Liver (tissue), 9 donors: Measurements from ENCODE around the gene MMEL1. TPM values are rescaled to one million over a fixed set of nuclear protein-coding genes. Genes with fewer than 3 reads are reported as not detected.

Source experiments
- DNase-seq: peaks from one replicate; pipeline ENCODE4 v3.0.0-alpha.2; 2017; ENCODE audit warnings: low spot score
- H3K27ac ChIP-seq, 2 donors: one replicate each; pipeline ENCODE4 v1.7.0; 2013; ENCODE audit warnings: inconsistent platforms in 2 of 2, low read length in 2 of 2, control low read depth in 1 of 2, low read depth in 1 of 2, mild to moderate bottlenecking in 1 of 2
- H3K27me3 ChIP-seq, 4 donors: one replicate each; pipeline versions ENCODE4 v1.6.1 to v1.7.0; 2013; ENCODE audit warnings: low read length in 3 of 4, inconsistent platforms in 1 of 4, mild to moderate bottlenecking in 1 of 4, moderate library complexity in 1 of 4; ENCODE audit not compliant: control insufficient read depth in 4 of 4, insufficient read depth in 4 of 4
- H3K36me3 ChIP-seq, 4 donors: one replicate each; pipeline versions ENCODE4 v1.6.1 to v1.7.0; 2013; ENCODE audit warnings: low read length in 3 of 4, mild to moderate bottlenecking in 3 of 4, low read depth in 1 of 4, moderate library complexity in 1 of 4; ENCODE audit not compliant: control insufficient read depth in 4 of 4, insufficient read depth in 3 of 4
- H3K4me1 ChIP-seq, 4 donors: one replicate each; pipeline versions ENCODE4 v1.6.1 to v1.7.0; 2013; ENCODE audit warnings: low read length in 3 of 4, mild to moderate bottlenecking in 3 of 4, moderate library complexity in 1 of 4; ENCODE audit not compliant: control insufficient read depth in 4 of 4, insufficient read depth in 4 of 4
- H3K4me3 ChIP-seq, 3 donors: one replicate each; pipeline versions ENCODE4 v1.6.1 to v1.7.0; 2013; ENCODE audit warnings: low read length in 3 of 3, control low read depth in 1 of 3, low read depth in 1 of 3, mild to moderate bottlenecking in 1 of 3
- H3K9ac ChIP-seq, 2 donors: one replicate each; pipeline ENCODE4 v1.7.0; 2013; ENCODE audit warnings: low read length in 2 of 2, mild to moderate bottlenecking in 2 of 2, moderate library complexity in 2 of 2, control low read depth in 1 of 2, low read depth in 1 of 2
- H3K9me3 ChIP-seq, 4 donors: one replicate each; pipeline versions ENCODE4 v1.6.1 to v1.7.0; 2013; ENCODE audit warnings: low read length in 3 of 4; ENCODE audit not compliant: control insufficient read depth in 4 of 4
- ATF3 ChIP-seq: IDR thresholded peaks from 2 replicates; pipeline ENCODE4 v1.6.1; 2016; ENCODE audit warnings: antibody characterized with exemption
- CTCF ChIP-seq: fragments of 150-350 bp; IDR thresholded peaks from 2 replicates; pipeline ENCODE4 v1.5.1; 2017; ENCODE audit warnings: improper control_type of control experiment, low read depth, low read length; ENCODE audit not compliant: missing input control
- EGR1 ChIP-seq, 2 donors: IDR thresholded peaks; 2 replicates each; pipeline ENCODE4 v1.6.1; 2016 to 2018; ENCODE audit warnings: antibody characterized with exemption in 2 of 2, low read depth in 2 of 2
- FOXA2 ChIP-seq: IDR thresholded peaks from 2 replicates; pipeline ENCODE4 v1.6.1; 2016; ENCODE audit warnings: antibody characterized with exemption
- GABPA ChIP-seq, 2 donors: IDR thresholded peaks in 1 of 2; conservative IDR thresholded peaks in 1 of 2; 2 replicates each; pipeline ENCODE4 v1.6.1; 2016; ENCODE audit warnings: antibody characterized with exemption in 2 of 2, mild to moderate bottlenecking in 1 of 2, moderate library complexity in 1 of 2
- HNF4A ChIP-seq, 2 donors: conservative IDR thresholded peaks; 2 replicates each; pipeline ENCODE4 v1.6.1; 2016; ENCODE audit warnings: antibody characterized with exemption in 2 of 2, mild to moderate bottlenecking in 2 of 2
- HNF4G ChIP-seq: IDR thresholded peaks from 2 replicates; pipeline ENCODE4 v1.6.1; 2016; ENCODE audit warnings: antibody characterized with exemption
- JUND ChIP-seq, 2 donors: IDR thresholded peaks; 2 replicates each; pipeline ENCODE4 v1.6.1; 2016; ENCODE audit warnings: antibody characterized with exemption in 2 of 2
- MAX ChIP-seq: IDR thresholded peaks from 2 replicates; pipeline ENCODE4 v1.6.1; 2016; ENCODE audit warnings: antibody characterized with exemption
- NR2F2 ChIP-seq: IDR thresholded peaks from 2 replicates; pipeline ENCODE4 v1.6.1; 2016; ENCODE audit warnings: antibody characterized with exemption
- RAD21 ChIP-seq, 2 donors: IDR thresholded peaks; 2 replicates each; pipeline ENCODE4 v1.6.1; 2016; ENCODE audit warnings: antibody characterized with exemption in 2 of 2, mild to moderate bottlenecking in 2 of 2
- REST ChIP-seq: IDR thresholded peaks from 2 replicates; pipeline ENCODE4 v1.6.1; 2016; ENCODE audit warnings: antibody characterized with exemption, mild to moderate bottlenecking
- SP1 ChIP-seq: IDR thresholded peaks from 2 replicates; pipeline ENCODE4 v1.6.1; 2018; ENCODE audit warnings: antibody characterized with exemption, mild to moderate bottlenecking
- TAF1 ChIP-seq: conservative IDR thresholded peaks from 2 replicates; pipeline ENCODE4 v1.6.1; 2016; ENCODE audit warnings: antibody characterized with exemption, mild to moderate bottlenecking
- YY1 ChIP-seq: IDR thresholded peaks from 2 replicates; pipeline ENCODE4 v1.6.1; 2016; ENCODE audit warnings: antibody characterized with exemption, mild to moderate bottlenecking
- ZBTB33 ChIP-seq: IDR thresholded peaks from 2 replicates; pipeline ENCODE4 v1.6.1; 2016; ENCODE audit warnings: antibody characterized with exemption
- WGBS: extraction: QIAGEN DNeasy Blood & Tissue Kit; methylation state at CpG from one replicate; pipeline ENCODE4 v1.1.7; 2013; 5-methylcytosine and 5-hydroxymethylcytosine counted together
- polyA plus RNA-seq, 2 donors: library from polyadenylated mRNA; stranded (reverse) in 1 of 2; unstranded in 1 of 2; fragments of 200-250 nt in 1 of 2; fragments of >200 nt in 1 of 2; fragmentation: Nextera tagmentation in 1 of 2; extraction: Ambion mirVana in 1 of 2; gene quantifications; one replicate each; pipeline versions ENCODE4 v1.2.1 to v1.2.3, GENCODE V29; 2013 to 2015
- total RNA-seq, 2 donors: library from RNA; depleted of rRNA; stranded (reverse); fragments of >200 nt; gene quantifications; one replicate each; pipeline ENCODE4 v1.2.3, GENCODE V29; 2014
- donor health status: healthy.
- donor health status: healthy.
- donor health status: healthy.
- donor health status: healthy.
- donor health status: healthy.

The MMEL1 gene
- total and polyA plus RNA-seq, 4 donors, result under 0.01 to 0.42 TPM; not detected in 2

GRCh38 chr1:2584686-2585317, 48.0 kb downstream of the MMEL1 start:
- Histone ChIP-seq H3K4me1 (peaks cover 8 to 19% (median 10%) of the 10 kb centered on the region in 4 donors), H3K9me3 (no peaks in the 10 kb centered on the region), H3K4me3 (peak overlapping the region in 1 of 3 donors; percentile 92), H3K27ac (peak overlapping the region; percentile 94 to 98), H3K27me3 (no peaks in the 10 kb centered on the region), H3K36me3 (peaks cover 0 to 2% (median 0%) of the 10 kb centered on the region in 4 donors), H3K9ac (no peak overlapping the region)
- WGBS, result 61% methylated on average over 12 of the region's 12 CpGs
- DNase-seq, result no peak
- no peak for TF ChIP-seq RAD21 (IDR thresholded peaks at IDR 0.05)
- TF ChIP-seq HNF4G, result no peak
- TF ChIP-seq TAF1, result no peak
- no peak for TF ChIP-seq REST
- TF ChIP-seq MAX, result no peak
- no peak for TF ChIP-seq JUND (IDR thresholded peaks at IDR 0.05)
- TF ChIP-seq NR2F2, result no peak
- no peak for TF ChIP-seq FOXA2
- TF ChIP-seq HNF4A (conservative IDR thresholded peaks at IDR 0.05), result no peak
- TF ChIP-seq ATF3, result no peak
- TF ChIP-seq CTCF, result no peak

GRCh38 chr1:2583871-2584351, 48.9 kb downstream of the MMEL1 start:
- DNase-seq, result no peak
- Histone ChIP-seq H3K27me3 (no peaks in the 10 kb centered on the region), H3K9me3 (no peaks in the 10 kb centered on the region), H3K4me1 (peaks cover 8 to 21% (median 11%) of the 10 kb centered on the region in 4 donors), H3K9ac (no peak overlapping the region), H3K27ac (peak overlapping the region; percentile 26 to 94), H3K4me3 (no peak overlapping the region), H3K36me3 (no peaks in the 10 kb centered on the region)
- WGBS, result 61% methylated on average over 14 of the region's 14 CpGs
- TF ChIP-seq GABPA (IDR thresholded peaks at IDR 0.05 in 1 of 2, conservative IDR thresholded peaks at IDR 0.05 in 1 of 2), result no peak
- TF ChIP-seq NR2F2, result no peak
- TF ChIP-seq TAF1, result no peak
- TF ChIP-seq ZBTB33, result no peak
- TF ChIP-seq SP1, result no peak
- TF ChIP-seq YY1, result no peak
- TF ChIP-seq REST, result no peak
- TF ChIP-seq EGR1 (IDR thresholded peaks at IDR 0.05; ENCODE audit: low read depth in 2 of 2), result no peak
- TF ChIP-seq HNF4G, result no peak
- TF ChIP-seq HNF4A (conservative IDR thresholded peaks at IDR 0.05), result no peak
